Measurements from ENCODE around the gene FBXO15. TPM values are rescaled to one million over a fixed set of nuclear protein-coding genes. Genes with fewer than 3 reads are reported as not detected.

The FBXO15 gene
- total and polyA plus RNA-seq, 2 donors (not counting 3 experiments of a cell fraction or from before 2014, with no cell fraction given) = not detected

DNA sequence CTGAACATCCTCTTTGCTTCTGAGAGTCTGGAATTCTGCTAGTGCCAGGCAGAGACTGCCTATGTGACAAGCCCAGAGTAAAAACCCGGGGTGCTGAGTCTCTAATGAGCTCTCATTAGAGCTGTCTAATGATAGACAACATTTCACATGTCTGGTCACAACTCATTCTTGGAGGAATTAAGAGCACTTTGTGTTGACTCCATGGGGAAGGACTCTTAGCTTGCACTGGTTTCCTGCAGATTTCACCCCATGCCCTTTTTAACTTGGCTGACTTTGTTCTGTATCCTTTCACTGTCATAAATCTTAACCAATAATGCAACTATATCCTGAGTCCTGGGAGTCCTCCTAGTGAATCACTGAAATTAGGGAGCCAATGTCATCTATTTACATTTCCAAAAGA lies 33.5 kb downstream of the FBXO15 start:
- no peaks in the 10 kb centered on the region for H3K36me3 ChIP-seq (ENCODE audit: control insufficient read depth in 2 of 2, extremely low read depth in 1 of 2, insufficient read depth in 2 of 2, low read length in 2 of 2)
- no peak overlapping the region for H2AFZ ChIP-seq (ENCODE audit: low read depth, low read length)
- ChIA-PET CTCF (no interaction called here), POLR2A (no interaction called here)
- no peak overlapping the region for H3K9ac ChIP-seq (replicated peaks; ENCODE audit: extremely low read depth, insufficient read depth, low read length)
- H3K9me3 ChIP-seq (replicated peaks; ENCODE audit: control insufficient read depth, insufficient read depth, low read length) = no peaks in the 10 kb centered on the region
- H3K4me2 ChIP-seq (ENCODE audit: insufficient read depth, low read length) = no peak overlapping the region
- no peaks in the 10 kb centered on the region for H3K9me1 ChIP-seq (replicated peaks; ENCODE audit: control insufficient read depth, extremely low read depth, insufficient read depth, low read length)
- H3K4me3 ChIP-seq (replicated peaks in 1 of 3; ENCODE audit: insufficient read depth in 1 of 3, low read depth in 1 of 3, low read length in 3 of 3) = no peak overlapping the region
- no TSS peak for BruUV-seq (replicated peaks)
- no peak for FAIRE-seq
- dilution Hi-C loops (cut with MboI; ENCODE audit: extremely low pct_ligation_motif_present, low sequenced_read_pairs) (no loop called here), intact Hi-C loops (cut with micrococcal nuclease) (no loop called here)
- no peak for DNase-seq (ENCODE audit: low read depth, low spot score)
- H3K4me1 ChIP-seq (ENCODE audit: control insufficient read depth, extremely low read depth, insufficient read depth, low read length) = no peaks in the 10 kb centered on the region
- no peak overlapping the region for H3K27ac ChIP-seq (ENCODE audit: insufficient read depth, low read depth, low read length)
- no peaks in the 10 kb centered on the region for H4K20me1 ChIP-seq (replicated peaks; ENCODE audit: control insufficient read depth, extremely low read depth, insufficient read depth, low read length)
- H3K79me2 ChIP-seq (ENCODE audit: control insufficient read depth, insufficient read depth, low read length) = no peaks in the 10 kb centered on the region
- H3K27me3 ChIP-seq (ENCODE audit: control insufficient read depth in 2 of 2, insufficient read depth in 2 of 2, low read length in 2 of 2) = no peaks in the 10 kb centered on the region
- TF ChIP-seq GATA2 (IDR thresholded peaks at IDR 0.05; ENCODE audit: insufficient read depth, insufficient read length, low read depth, low read length) (no peak), MYC (IDR thresholded peaks at IDR 0.05; ENCODE audit: low read depth, low read length) (no peak)

GRCh38 chr18:74113711-74114110 lies 33.9 kb downstream of the FBXO15 start:
- Histone ChIP-seq H2AFZ (ENCODE audit: low read depth, low read length) (no peak overlapping the region), H3K4me2 (ENCODE audit: insufficient read depth, low read length) (no peak overlapping the region), H3K4me1 (ENCODE audit: control insufficient read depth, extremely low read depth, insufficient read depth, low read length) (no peaks in the 10 kb centered on the region), H3K9ac (replicated peaks; ENCODE audit: extremely low read depth, insufficient read depth, low read length) (no peak overlapping the region), H3K79me2 (ENCODE audit: control insufficient read depth, insufficient read depth, low read length) (no peaks in the 10 kb centered on the region), H4K20me1 (replicated peaks; ENCODE audit: control insufficient read depth, extremely low read depth, insufficient read depth, low read length) (no peaks in the 10 kb centered on the region), H3K36me3 (ENCODE audit: control insufficient read depth in 2 of 2, extremely low read depth in 1 of 2, insufficient read depth in 2 of 2, low read length in 2 of 2) (no peaks in the 10 kb centered on the region), H3K9me1 (replicated peaks; ENCODE audit: control insufficient read depth, extremely low read depth, insufficient read depth, low read length) (no peaks in the 10 kb centered on the region), H3K4me3 (replicated peaks in 1 of 3; ENCODE audit: insufficient read depth in 1 of 3, low read depth in 1 of 3, low read length in 3 of 3) (no peak overlapping the region), H3K27ac (ENCODE audit: insufficient read depth, low read depth, low read length) (no peak overlapping the region), H3K9me3 (replicated peaks; ENCODE audit: control insufficient read depth, insufficient read depth, low read length) (no peaks in the 10 kb centered on the region), H3K27me3 (ENCODE audit: control insufficient read depth in 2 of 2, insufficient read depth in 2 of 2, low read length in 2 of 2) (no peaks in the 10 kb centered on the region)
- no peak for DNase-seq (ENCODE audit: low read depth, low spot score)
- no TSS peak for BruUV-seq (replicated peaks)
- TF ChIP-seq, protein P1, sequence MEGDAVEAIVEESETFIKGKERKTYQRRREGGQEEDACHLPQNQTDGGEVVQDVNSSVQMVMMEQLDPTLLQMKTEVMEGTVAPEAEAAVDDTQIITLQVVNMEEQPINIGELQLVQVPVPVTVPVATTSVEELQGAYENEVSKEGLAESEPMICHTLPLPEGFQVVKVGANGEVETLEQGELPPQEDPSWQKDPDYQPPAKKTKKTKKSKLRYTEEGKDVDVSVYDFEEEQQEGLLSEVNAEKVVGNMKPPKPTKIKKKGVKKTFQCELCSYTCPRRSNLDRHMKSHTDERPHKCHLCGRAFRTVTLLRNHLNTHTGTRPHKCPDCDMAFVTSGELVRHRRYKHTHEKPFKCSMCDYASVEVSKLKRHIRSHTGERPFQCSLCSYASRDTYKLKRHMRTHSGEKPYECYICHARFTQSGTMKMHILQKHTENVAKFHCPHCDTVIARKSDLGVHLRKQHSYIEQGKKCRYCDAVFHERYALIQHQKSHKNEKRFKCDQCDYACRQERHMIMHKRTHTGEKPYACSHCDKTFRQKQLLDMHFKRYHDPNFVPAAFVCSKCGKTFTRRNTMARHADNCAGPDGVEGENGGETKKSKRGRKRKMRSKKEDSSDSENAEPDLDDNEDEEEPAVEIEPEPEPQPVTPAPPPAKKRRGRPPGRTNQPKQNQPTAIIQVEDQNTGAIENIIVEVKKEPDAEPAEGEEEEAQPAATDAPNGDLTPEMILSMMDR (IDR thresholded peaks at IDR 0.05; ENCODE audit: extremely low read depth in 1 of 2, insufficient read depth in 1 of 2, low read depth in 1 of 2, low read length in 2 of 2) = no peak
- TF ChIP-seq, protein P2, sequence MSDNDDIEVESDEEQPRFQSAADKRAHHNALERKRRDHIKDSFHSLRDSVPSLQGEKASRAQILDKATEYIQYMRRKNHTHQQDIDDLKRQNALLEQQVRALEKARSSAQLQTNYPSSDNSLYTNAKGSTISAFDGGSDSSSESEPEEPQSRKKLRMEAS (IDR thresholded peaks at IDR 0.05; ENCODE audit: insufficient read depth, insufficient read length) = no peak
- TF ChIP-seq POLR2A (IDR thresholded peaks at IDR 0.05; ENCODE audit: low read depth, low read length) (no peak), MYC (IDR thresholded peaks at IDR 0.05; ENCODE audit: low read depth, low read length) (no peak), GATA2 (IDR thresholded peaks at IDR 0.05; ENCODE audit: insufficient read depth, insufficient read length, low read depth, low read length) (no peak), FOS (IDR thresholded peaks at IDR 0.05; ENCODE audit: borderline replicate concordance, insufficient read depth, low read length) (no peak), POLR2AphosphoS5 (IDR thresholded peaks at IDR 0.05; ENCODE audit: insufficient read depth, low read depth, low read length) (no peak), JUN (IDR thresholded peaks at IDR 0.05; ENCODE audit: borderline replicate concordance, insufficient read depth, insufficient read length, low read depth) (no peak), EZH2 (IDR thresholded peaks at IDR 0.05; ENCODE audit: borderline replicate concordance, low read depth, low read length, severe bottlenecking) (no peak)
- no peak for FAIRE-seq
- POLR2A ChIA-PET = no interaction called here
- CTCF ChIA-PET = no interaction called here
- dilution Hi-C loops (cut with MboI; ENCODE audit: extremely low pct_ligation_motif_present, low sequenced_read_pairs) = no loop called here
- intact Hi-C loops (cut with micrococcal nuclease) = no loop called here
